Measurements from ENCODE around the gene ITLN1. TPM values are rescaled to one million over a fixed set of nuclear protein-coding genes. Genes with fewer than 3 reads are reported as not detected.
"Not testable (repeated sequence)": the region's sequence is repeated elsewhere in the genome, so short reads cannot be mapped to it uniquely, and the experiment has no call there.

ITLN1 gene
- total RNA-seq (1 to 10 TPM in 1 of 2 donors, under 1 TPM in 1; 0.78 to 1.8 TPM), polyA plus RNA-seq (10 to 100 TPM; 58.6 to 72.6 TPM)
- long read RNA-seq, donor 1, result 0 reads
- long read RNA-seq, donor 2, result 0 reads

DNA sequence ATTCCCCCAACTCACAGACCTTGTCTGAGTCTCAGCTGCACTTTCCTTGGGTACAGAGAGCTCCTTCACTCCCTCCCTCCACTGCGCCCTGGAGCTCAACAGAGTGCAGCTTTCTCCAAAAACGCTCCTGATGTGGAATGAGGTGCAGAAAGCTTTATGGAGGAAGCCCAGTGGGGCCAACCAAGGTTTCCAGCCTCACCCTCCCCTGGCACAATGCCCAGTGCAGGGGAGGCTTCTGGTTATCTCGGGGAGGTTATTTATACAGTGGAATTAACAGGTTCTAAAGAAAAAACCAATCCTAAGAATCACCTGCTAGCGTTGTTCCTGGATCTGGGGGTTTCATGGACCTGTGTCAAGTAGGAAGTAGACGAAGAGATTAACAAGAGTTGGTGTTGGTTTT is at the start of gene ITLN1:
Gene ITLN1, minus strand, starts transcription at position 139 of the 400 bp plus-strand sequence. CDS start 303 bp downstream, outside the sequence.
- Histone ChIP-seq H3K9me3 (ENCODE audit: control insufficient read depth, low read length) (no peaks in the 10 kb centered on the region), H3K4me3 (ENCODE audit: low read length in 2 of 2) (no peak within 1 kb of the TSS), H3K4me1 (ENCODE audit: control insufficient read depth in 1 of 2, insufficient read depth in 2 of 2, low read length in 2 of 2) (no peaks in the 10 kb centered on the region), H3K27me3 (ENCODE audit: control insufficient read depth in 1 of 2, insufficient read depth in 2 of 2, low read length in 1 of 2) (no peaks in the 10 kb centered on the region), H3K36me3 (ENCODE audit: control insufficient read depth in 1 of 2, insufficient read depth in 2 of 2, low read length in 1 of 2) (no peaks in the 10 kb centered on the region), H3K27ac (ENCODE audit: low read depth in 1 of 2, low read length in 2 of 2) (no peak within 1 kb of the TSS)
- intact Hi-C loops (cut with DNase I), result no loop called here
- ATAC-seq (ENCODE audit: low FRiP score), result no peak
- no peak for DNase-seq
- 44% methylated on average over 5 of the region's 5 CpGs for WGBS, 2 donors

DNA sequence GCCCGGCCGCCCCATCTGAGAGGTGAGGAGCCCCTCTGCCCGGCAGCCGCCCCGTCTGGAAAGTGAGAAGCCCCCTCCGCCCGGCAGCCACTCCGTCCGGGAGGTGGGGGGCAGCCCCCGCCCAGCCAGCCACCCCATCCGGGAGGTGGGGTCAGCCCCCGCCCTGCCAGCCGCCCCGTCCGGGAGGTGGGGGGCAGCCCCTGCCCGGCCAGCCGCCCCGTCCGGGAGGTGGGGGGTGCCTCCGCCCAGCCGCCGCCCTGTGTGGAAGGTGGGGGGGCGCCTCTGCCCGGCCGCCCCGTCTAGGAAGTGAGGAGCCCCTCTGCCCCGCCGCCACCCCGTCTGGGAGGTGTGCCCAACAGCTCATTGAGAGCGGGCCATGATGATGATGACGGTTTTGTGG is 48.3 kb upstream of the ITLN1 start:
- not testable (repeated sequence) for H3K36me3 ChIP-seq (ENCODE audit: control insufficient read depth in 1 of 2, insufficient read depth in 2 of 2, low read length in 1 of 2)
- 94 to 97% methylated on average over 27 to 31 of the region's 31 CpGs for WGBS, 2 donors

DNA sequence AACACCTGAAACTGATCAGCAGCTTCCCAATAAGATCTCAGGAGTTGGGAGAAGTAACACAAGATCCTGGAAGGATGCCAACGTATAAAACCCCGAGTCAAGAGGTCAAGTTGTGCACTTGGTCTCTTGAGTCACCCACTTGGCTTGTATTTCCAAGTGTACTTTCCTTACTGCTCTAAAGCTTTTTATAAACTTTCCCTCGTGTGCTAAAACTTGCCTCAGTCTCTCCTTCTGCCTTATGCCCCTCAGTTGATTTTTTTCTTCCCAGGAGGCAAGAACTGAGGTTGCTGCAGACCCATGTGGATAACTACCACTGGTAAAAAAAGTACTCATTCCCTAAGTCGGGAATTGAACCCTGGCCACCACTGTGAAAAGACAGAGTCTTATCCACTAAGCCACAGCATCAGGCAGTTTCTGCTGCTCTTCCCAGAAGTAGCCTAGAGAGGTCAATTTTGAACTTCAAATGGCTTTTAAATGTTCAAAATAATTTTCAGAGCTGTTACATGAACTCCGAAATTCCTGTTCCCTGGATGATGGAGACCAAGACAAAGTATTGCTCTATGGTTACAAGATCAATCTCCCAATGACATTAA is 40.8 kb upstream of the ITLN1 start:
- Histone ChIP-seq H3K27me3 (ENCODE audit: control insufficient read depth in 1 of 2, insufficient read depth in 2 of 2, low read length in 1 of 2) (no peaks in the 10 kb centered on the region), H3K36me3 (ENCODE audit: control insufficient read depth in 1 of 2, insufficient read depth in 2 of 2, low read length in 1 of 2) (no peaks in the 10 kb centered on the region), H3K27ac (ENCODE audit: low read depth in 1 of 2, low read length in 2 of 2) (no peak overlapping the region), H3K9me3 (ENCODE audit: control insufficient read depth, low read length) (no peaks in the 10 kb centered on the region), H3K4me1 (ENCODE audit: control insufficient read depth in 1 of 2, insufficient read depth in 2 of 2, low read length in 2 of 2) (no peaks in the 10 kb centered on the region), H3K4me3 (ENCODE audit: low read length in 2 of 2) (no peak overlapping the region)
- no peak for DNase-seq
- 68 to 75% methylated on average over 5 of the region's 5 CpGs for WGBS, 2 donors
- intact Hi-C loops (cut with DNase I), result no loop called here
- no peak for ATAC-seq (ENCODE audit: low FRiP score)

More for the DNA sequence above, 48.3 kb upstream of the ITLN1 start:
- H3K27me3 ChIP-seq (ENCODE audit: control insufficient read depth in 1 of 2, insufficient read depth in 2 of 2, low read length in 1 of 2); H3K27ac ChIP-seq (ENCODE audit: low read depth in 1 of 2, low read length in 2 of 2); H3K4me3 ChIP-seq (ENCODE audit: low read length in 2 of 2); H3K4me1 ChIP-seq (ENCODE audit: control insufficient read depth in 1 of 2, insufficient read depth in 2 of 2, low read length in 2 of 2); H3K9me3 ChIP-seq (ENCODE audit: control insufficient read depth, low read length); ATAC-seq (ENCODE audit: low FRiP score); intact Hi-C loops (cut with DNase I); DNase-seq: not testable (repeated sequence)

DNA sequence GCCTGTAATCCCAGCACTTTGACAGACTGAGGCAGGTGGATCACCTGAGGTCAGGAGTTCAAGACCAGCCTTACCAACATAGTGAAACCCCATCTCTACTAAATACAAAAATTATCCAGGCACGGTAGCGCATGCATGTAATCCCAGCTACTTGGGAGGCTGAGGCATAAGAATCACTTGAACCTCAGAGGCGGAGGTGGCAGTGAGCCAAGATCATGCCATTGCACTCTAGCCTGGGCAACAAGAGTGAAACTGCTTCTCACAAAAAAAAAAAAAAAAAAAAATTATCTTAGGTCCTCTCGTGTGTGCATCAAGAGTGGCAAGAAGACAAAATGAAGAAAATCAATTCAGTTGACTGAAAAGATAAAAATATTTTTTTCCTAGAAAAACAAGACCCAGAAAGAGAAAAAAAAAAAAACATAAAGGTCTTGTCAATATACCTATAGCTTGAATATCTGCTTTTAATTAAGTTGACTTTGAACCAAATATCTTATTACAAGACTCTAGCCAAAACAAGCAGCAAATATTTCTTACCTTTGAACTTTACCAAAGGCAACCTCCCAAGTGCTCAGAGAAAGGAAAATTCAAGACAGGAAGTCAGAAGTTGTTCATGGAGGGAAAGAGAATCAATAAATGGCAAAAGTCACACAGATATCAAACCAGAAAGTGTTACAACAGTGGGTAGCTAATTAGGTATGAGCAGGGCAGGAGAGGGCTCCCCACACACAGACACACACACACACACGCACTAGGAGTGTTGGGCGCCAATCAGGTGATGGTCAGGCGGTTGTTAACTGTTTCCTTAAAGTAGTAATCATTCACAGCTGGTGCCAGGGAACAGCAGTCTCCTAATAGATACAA is 40.0 kb upstream of the ITLN1 start:
- DNase-seq (no peak), ATAC-seq (ENCODE audit: low FRiP score) (no peak)
- Histone ChIP-seq H3K4me1 (ENCODE audit: control insufficient read depth in 1 of 2, insufficient read depth in 2 of 2, low read length in 2 of 2) (no peaks in the 10 kb centered on the region), H3K4me3 (ENCODE audit: low read length in 2 of 2) (no peak overlapping the region), H3K9me3 (ENCODE audit: control insufficient read depth, low read length) (no peaks in the 10 kb centered on the region), H3K27me3 (ENCODE audit: control insufficient read depth in 1 of 2, insufficient read depth in 2 of 2, low read length in 1 of 2) (no peaks in the 10 kb centered on the region), H3K27ac (ENCODE audit: low read depth in 1 of 2, low read length in 2 of 2) (no peak overlapping the region), H3K36me3 (ENCODE audit: control insufficient read depth in 1 of 2, insufficient read depth in 2 of 2, low read length in 1 of 2) (no peaks in the 10 kb centered on the region)
- intact Hi-C loops (cut with DNase I), result no loop called here
- 91 to 92% methylated on average over 7 of the region's 7 CpGs for WGBS, 2 donors

DNA sequence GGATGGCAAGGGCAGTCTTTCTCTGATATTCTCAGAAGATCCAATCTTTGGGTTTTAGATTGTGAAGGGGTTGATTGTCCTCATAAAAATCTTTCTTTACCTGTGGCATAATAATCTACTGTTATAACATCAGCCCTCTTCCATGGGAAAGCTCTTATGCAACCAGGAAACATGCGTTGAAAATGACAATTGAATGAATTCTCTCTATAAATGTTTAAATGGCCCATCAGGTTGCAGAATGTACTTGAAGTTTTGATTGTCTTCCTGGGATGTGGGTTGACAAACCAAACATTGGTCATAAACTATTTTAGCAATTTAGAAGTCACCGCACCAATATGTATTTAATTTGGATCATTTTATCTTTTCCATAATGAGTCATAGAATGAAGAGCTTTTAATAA is 31.7 kb upstream of the ITLN1 start:
- Histone ChIP-seq H3K27ac (ENCODE audit: low read depth in 1 of 2, low read length in 2 of 2) (no peak overlapping the region), H3K4me1 (ENCODE audit: control insufficient read depth in 1 of 2, insufficient read depth in 2 of 2, low read length in 2 of 2) (no peaks in the 10 kb centered on the region), H3K36me3 (ENCODE audit: control insufficient read depth in 1 of 2, insufficient read depth in 2 of 2, low read length in 1 of 2) (no peaks in the 10 kb centered on the region), H3K27me3 (ENCODE audit: control insufficient read depth in 1 of 2, insufficient read depth in 2 of 2, low read length in 1 of 2) (no peaks in the 10 kb centered on the region), H3K4me3 (ENCODE audit: low read length in 2 of 2) (no peak overlapping the region), H3K9me3 (ENCODE audit: control insufficient read depth, low read length) (no peaks in the 10 kb centered on the region)
- WGBS, 2 donors, result 36 to 53% methylated on average over 2 of the region's 2 CpGs
- intact Hi-C loops (cut with DNase I), result no loop called here
- ATAC-seq (ENCODE audit: low FRiP score), result no peak
- no peak for DNase-seq

DNA sequence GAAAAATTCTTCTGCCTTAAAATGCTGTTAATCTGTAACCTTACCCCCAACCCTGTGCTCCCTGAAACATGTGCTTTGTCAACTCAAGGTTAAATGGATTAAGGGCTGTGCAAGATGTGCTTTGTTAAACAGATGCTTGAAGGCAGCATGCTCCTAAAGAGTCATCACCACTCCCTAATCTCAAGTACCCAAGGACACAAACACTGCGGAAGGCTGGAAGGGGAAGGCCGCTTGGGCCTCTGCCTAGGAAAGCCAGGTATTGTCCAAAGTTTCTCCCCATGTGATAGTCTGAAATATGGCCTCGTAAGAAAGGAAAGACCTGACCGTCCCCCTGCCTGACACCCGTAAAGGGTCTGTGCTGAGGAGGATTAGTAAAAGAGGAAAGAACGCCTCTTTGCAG is 28.2 kb upstream of the ITLN1 start:
- H3K9me3 ChIP-seq (ENCODE audit: control insufficient read depth, low read length); H3K36me3 ChIP-seq (ENCODE audit: control insufficient read depth in 1 of 2, insufficient read depth in 2 of 2, low read length in 1 of 2); DNase-seq; H3K27me3 ChIP-seq (ENCODE audit: control insufficient read depth in 1 of 2, insufficient read depth in 2 of 2, low read length in 1 of 2); H3K4me1 ChIP-seq (ENCODE audit: control insufficient read depth in 1 of 2, insufficient read depth in 2 of 2, low read length in 2 of 2); intact Hi-C loops (cut with DNase I); H3K4me3 ChIP-seq (ENCODE audit: low read length in 2 of 2); H3K27ac ChIP-seq (ENCODE audit: low read depth in 1 of 2, low read length in 2 of 2); ATAC-seq (ENCODE audit: low FRiP score): not testable (repeated sequence)
- WGBS, 2 donors, result 98% methylated on average over 6 of the region's 6 CpGs

DNA sequence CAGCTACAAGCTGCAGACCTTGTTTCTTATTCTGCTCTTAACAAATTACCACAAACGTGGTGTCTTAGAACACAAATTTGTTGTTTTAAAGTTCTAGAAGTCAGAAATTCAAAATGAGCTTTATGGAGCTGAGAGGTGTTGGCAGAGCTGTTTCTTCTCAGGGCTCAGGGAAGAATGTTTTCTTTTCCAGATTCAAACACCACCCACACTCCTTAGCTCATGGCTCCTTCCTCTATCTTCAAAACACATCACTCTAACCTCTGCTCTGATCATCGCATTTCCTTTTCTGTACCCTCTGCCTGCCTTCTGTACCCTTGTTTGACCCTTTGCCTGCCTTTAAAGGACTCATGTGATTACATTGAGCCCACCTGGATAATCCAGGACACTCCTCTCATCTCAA is 26.9 kb upstream of the ITLN1 start:
- no peak overlapping the region for H3K4me3 ChIP-seq (ENCODE audit: low read length in 2 of 2)
- no peaks in the 10 kb centered on the region for H3K36me3 ChIP-seq (ENCODE audit: control insufficient read depth in 1 of 2, insufficient read depth in 2 of 2, low read length in 1 of 2)
- intact Hi-C loops (cut with DNase I), result no loop called here
- no peak overlapping the region for H3K27ac ChIP-seq (ENCODE audit: low read depth in 1 of 2, low read length in 2 of 2)
- ATAC-seq (ENCODE audit: low FRiP score), result no peak
- H3K4me1 ChIP-seq (ENCODE audit: control insufficient read depth in 1 of 2, insufficient read depth in 2 of 2, low read length in 2 of 2), result peaks cover 0 to 2% of the 10 kb centered on the region in 2 donors
- no peaks in the 10 kb centered on the region for H3K9me3 ChIP-seq (ENCODE audit: control insufficient read depth, low read length)
- WGBS, 2 donors, result 3 to 4% methylated on average over 2 of the region's 2 CpGs
- no peaks in the 10 kb centered on the region for H3K27me3 ChIP-seq (ENCODE audit: control insufficient read depth in 1 of 2, insufficient read depth in 2 of 2, low read length in 1 of 2)
- no peak for DNase-seq

DNA sequence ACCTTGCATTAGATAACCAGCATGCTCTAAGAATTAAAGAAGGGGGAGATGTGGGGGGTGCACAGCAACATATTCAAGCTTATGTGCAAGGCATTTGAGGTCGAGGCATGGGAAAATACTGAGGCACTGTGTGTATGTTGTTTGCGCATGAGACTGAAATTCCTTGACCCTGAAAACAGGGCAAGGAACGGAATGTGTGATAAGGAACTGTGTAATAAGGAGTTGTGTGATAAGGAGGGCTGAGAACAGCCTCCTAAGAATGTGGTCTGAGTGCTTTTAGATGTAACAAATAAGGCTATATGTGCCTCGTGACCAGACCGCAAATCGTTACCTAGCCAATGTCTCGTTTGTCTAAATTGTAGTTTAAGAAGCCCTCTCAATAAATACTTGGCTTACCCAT is 26.5 kb upstream of the ITLN1 start:
- ATAC-seq (ENCODE audit: low FRiP score), result no peak
- Histone ChIP-seq H3K36me3 (ENCODE audit: control insufficient read depth in 1 of 2, insufficient read depth in 2 of 2, low read length in 1 of 2) (no peaks in the 10 kb centered on the region), H3K27ac (ENCODE audit: low read depth in 1 of 2, low read length in 2 of 2) (no peak overlapping the region), H3K4me1 (ENCODE audit: control insufficient read depth in 1 of 2, insufficient read depth in 2 of 2, low read length in 2 of 2) (peaks cover 0 to 2% of the 10 kb centered on the region in 2 donors), H3K9me3 (ENCODE audit: control insufficient read depth, low read length) (no peaks in the 10 kb centered on the region), H3K4me3 (ENCODE audit: low read length in 2 of 2) (no peak overlapping the region), H3K27me3 (ENCODE audit: control insufficient read depth in 1 of 2, insufficient read depth in 2 of 2, low read length in 1 of 2) (no peaks in the 10 kb centered on the region)
- 3 to 5% methylated on average over 7 of the region's 7 CpGs for WGBS, 2 donors
- intact Hi-C loops (cut with DNase I), result no loop called here
- DNase-seq, result no peak

All from aorta (tissue), 5 donors.